Bronchial epithelial cell (primary cell): Measurements from ENCODE around the gene KIAA0040. TPM values are rescaled to one million over a fixed set of nuclear protein-coding genes. Genes with fewer than 3 reads are reported as not detected.

Source experiments
- DNase-seq: peaks from one replicate; pipeline ENCODE4 v3.0.0-alpha.2; 2010; ENCODE audit warnings: low read depth
- FAIRE-seq: peaks from 2 replicates; lab custom pipeline; 2011; peaks lifted over from hg19 to GRCh38; lab: Jason Lieb, UNC
- H3K27me3 ChIP-seq: 2 replicates; pipeline ENCODE4 v1.5.1; 2011; ENCODE audit warnings: low read length; ENCODE audit not compliant: control insufficient read depth, insufficient read depth
- H3K36me3 ChIP-seq: 2 replicates; pipeline ENCODE4 v1.5.1; 2011; ENCODE audit warnings: low read length; ENCODE audit not compliant: control insufficient read depth, insufficient read depth
- H3K4me3 ChIP-seq: 2 replicates; pipeline ENCODE4 v1.5.1; 2011; ENCODE audit warnings: mild to moderate bottlenecking, low read depth, low read length, control low read depth
- CTCF ChIP-seq: IDR thresholded peaks from 2 replicates; pipeline ENCODE4 v1.5.1; 2011; ENCODE audit warnings: mild to moderate bottlenecking, moderate library complexity, low read length, control low read depth, inconsistent platforms; ENCODE audit not compliant: insufficient read depth, severe bottlenecking
- total RNA-seq: library from RNA; depleted of rRNA; stranded (reverse); fragments of >200 nt; gene quantifications from 2 replicates; pipeline ENCODE4 v1.2.1, GENCODE V29; 2014

The KIAA0040 gene
- total RNA-seq, 1 donor from 2014 or later = 3.9 TPM

- DNase-seq (no peak), FAIRE-seq (no peak)
- TF ChIP-seq CTCF = no peak
- H3K36me3 ChIP-seq = no peaks in the 10 kb centered on the region
- no peak overlapping the region for H3K4me3 ChIP-seq
- no peaks in the 10 kb centered on the region for H3K27me3 ChIP-seq
Measured at GRCh38 chr1:175136246-175136645, 56.3 kb downstream of the KIAA0040 start.

- FAIRE-seq (no peak), DNase-seq (no peak)
- no peak for TF ChIP-seq CTCF
- no peak overlapping the region for H3K4me3 ChIP-seq
- H3K36me3 ChIP-seq = no peaks in the 10 kb centered on the region
- no peaks in the 10 kb centered on the region for H3K27me3 ChIP-seq
Measured at GRCh38 chr1:175134500-175134899, 58.1 kb downstream of the KIAA0040 start.

- FAIRE-seq (no peak), DNase-seq (no peak)
- Histone ChIP-seq H3K4me3 (no peak overlapping the region), H3K27me3 (no peaks in the 10 kb centered on the region), H3K36me3 (no peaks in the 10 kb centered on the region)
- no peak for TF ChIP-seq CTCF
Measured at GRCh38 chr1:175133673-175134435, 58.7 kb downstream of the KIAA0040 start.

GRCh38 chr1:175132436-175132835, 60.1 kb downstream of the KIAA0040 start:
- TF ChIP-seq CTCF = no peak
- Histone ChIP-seq H3K4me3 (no peak overlapping the region), H3K27me3 (no peaks in the 10 kb centered on the region), H3K36me3 (no peaks in the 10 kb centered on the region)
- FAIRE-seq = no peak
- DNase-seq = peak; percentile 30

GRCh38 chr1:175131095-175131494, 61.5 kb downstream of the KIAA0040 start:
- no peak for TF ChIP-seq CTCF
- no peak overlapping the region for H3K4me3 ChIP-seq
- no peaks in the 10 kb centered on the region for H3K36me3 ChIP-seq
- no peaks in the 10 kb centered on the region for H3K27me3 ChIP-seq
- FAIRE-seq (no peak), DNase-seq (no peak)

- FAIRE-seq (no peak), DNase-seq (no peak)
- H3K27me3 ChIP-seq = no peaks in the 10 kb centered on the region
- no peak overlapping the region for H3K4me3 ChIP-seq
- TF ChIP-seq CTCF = no peak
- no peaks in the 10 kb centered on the region for H3K36me3 ChIP-seq
Measured at GRCh38 chr1:175130649-175131045, 61.9 kb downstream of the KIAA0040 start.
